Aortic smooth muscle cell (primary cell): Measurements from ENCODE around the gene BICDL2. TPM values are rescaled to one million over a fixed set of nuclear protein-coding genes. Genes with fewer than 3 reads are reported as not detected.

Experiments
- total RNA-seq: library from RNA; depleted of rRNA; stranded (reverse); fragments of >200 nt; gene quantifications from 2 replicates; pipeline ENCODE4 v1.2.3, GENCODE V29; 2014

BICDL2 gene, protein sequence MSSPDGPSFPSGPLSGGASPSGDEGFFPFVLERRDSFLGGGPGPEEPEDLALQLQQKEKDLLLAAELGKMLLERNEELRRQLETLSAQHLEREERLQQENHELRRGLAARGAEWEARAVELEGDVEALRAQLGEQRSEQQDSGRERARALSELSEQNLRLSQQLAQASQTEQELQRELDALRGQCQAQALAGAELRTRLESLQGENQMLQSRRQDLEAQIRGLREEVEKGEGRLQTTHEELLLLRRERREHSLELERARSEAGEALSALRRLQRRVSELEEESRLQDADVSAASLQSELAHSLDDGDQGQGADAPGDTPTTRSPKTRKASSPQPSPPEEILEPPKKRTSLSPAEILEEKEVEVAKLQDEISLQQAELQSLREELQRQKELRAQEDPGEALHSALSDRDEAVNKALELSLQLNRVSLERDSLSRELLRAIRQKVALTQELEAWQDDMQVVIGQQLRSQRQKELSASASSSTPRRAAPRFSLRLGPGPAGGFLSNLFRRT
- 0.13 TPM in 1 of 2 replicates, not detected in the other for total RNA-seq

GRCh38 chr16:3036726-3037315 lies at the start of gene BICDL2:
Gene BICDL2, minus strand, starts transcription at chr16:3036944. Its CDS starts 1,448 bp downstream, at chr16:3035496.

GRCh38 chr16:3065069-3065741 lies 28.5 kb upstream of the BICDL2 start, which contains the start of gene IL32:
Gene IL32, plus strand, starts transcription at chr16:3065640. Its CDS starts 172 bp downstream, at chr16:3065812.

DNA sequence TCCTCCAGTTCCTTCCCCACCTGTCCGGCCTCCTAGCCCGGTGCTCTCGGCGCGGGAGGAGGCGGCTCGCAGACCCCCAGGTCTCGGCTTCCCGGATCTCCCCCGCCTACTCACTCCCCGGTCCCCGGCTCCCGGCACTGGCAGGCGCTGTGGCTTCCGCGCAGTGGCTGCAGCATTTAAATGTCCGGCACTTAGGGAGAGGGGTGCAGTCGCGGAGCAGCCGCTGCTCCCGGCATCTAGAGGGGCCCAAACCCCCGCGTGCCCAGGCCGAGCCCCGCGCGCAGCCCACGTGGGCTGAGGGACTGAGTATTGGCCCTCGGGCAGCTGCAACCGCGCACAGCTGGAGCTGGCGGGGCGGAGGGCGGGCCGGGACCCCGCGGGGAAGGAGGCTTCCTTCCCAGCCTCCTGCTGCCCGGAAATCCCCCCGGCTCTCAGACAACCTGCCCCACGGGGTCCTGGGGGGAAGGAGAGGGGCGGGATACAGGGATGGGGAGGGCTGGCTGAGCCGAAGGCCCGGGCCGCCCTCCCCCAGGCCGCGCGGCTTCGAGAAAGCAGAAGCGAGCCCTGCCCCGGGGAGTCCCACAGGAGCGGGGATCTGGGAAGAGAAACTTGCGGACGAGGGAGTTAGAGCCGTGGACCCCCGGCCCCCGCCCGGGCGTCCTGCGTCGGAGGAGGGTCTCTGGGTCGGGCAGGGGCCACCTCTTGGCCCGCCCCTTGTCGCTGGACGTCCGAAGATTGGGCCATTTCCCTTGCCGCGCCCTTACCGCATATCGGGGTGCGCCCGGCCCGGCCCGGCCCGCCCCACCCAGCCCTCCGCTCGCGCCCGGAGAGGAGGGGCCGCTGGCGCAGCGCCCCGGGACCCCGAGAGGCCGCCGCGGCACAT lies 9.3 kb upstream of the BICDL2 start, which contains the start of gene MMP25:
TSS of gene MMP25 (plus strand) at position 804 of the 883 bp plus-strand sequence. CDS start 357 bp downstream, outside the sequence.

DNA sequence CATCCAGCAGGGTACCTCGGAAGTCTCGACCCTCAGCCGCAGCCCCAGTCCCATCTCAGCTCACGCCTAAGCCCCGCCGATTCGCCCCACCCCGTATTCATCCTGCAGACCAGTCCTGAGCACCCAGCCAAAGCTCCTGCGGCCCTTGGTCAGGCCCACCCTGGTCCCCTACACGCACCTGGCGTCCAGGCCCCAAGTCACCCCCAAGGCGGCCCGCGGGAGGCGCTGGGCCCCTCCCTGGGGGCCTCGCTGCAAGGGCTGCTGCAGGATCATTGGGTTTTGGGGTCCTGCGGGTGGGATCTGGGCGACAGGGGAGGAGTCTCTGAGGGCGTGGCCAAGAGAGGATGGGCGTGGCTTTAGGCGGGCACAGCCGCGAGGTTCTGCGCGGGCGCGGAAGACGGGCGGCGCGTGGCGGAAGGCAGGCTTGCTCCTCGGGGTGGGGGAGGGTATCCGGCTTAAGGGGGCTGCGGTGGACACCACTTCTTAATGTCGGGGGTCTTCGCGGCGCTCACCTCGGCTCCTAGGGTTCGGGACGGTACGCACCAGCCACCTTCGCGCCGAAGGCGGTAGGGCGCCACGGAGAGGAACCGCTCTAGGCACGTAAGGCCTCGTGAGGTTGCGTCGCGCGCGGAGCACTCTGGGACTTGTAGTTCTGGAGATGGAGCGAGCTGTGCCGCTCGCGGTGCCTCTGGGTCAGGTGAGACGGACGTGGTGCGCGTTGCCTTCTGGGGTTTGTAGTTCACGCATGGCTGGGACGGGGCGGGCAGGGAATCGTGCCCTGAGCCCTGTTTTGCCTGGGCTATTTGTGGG lies 12.9 kb downstream of the BICDL2 start, which contains the start of the genes HCFC1R1 and THOC6:
TSS of gene HCFC1R1 (minus strand) at position 274 of the 810 bp plus-strand sequence. CDS start at position 273, 1 bp downstream.
TSS of gene THOC6 (plus strand) at position 367 of the 810 bp plus-strand sequence. CDS start at position 659, 292 bp downstream.

GRCh38 chr16:3020247-3020603 lies 16.5 kb downstream of the BICDL2 start, which contains the start of gene TNFRSF12A:
Gene TNFRSF12A, plus strand, starts transcription at chr16:3020368. Its CDS starts 30 bp downstream, at chr16:3020398.

DNA sequence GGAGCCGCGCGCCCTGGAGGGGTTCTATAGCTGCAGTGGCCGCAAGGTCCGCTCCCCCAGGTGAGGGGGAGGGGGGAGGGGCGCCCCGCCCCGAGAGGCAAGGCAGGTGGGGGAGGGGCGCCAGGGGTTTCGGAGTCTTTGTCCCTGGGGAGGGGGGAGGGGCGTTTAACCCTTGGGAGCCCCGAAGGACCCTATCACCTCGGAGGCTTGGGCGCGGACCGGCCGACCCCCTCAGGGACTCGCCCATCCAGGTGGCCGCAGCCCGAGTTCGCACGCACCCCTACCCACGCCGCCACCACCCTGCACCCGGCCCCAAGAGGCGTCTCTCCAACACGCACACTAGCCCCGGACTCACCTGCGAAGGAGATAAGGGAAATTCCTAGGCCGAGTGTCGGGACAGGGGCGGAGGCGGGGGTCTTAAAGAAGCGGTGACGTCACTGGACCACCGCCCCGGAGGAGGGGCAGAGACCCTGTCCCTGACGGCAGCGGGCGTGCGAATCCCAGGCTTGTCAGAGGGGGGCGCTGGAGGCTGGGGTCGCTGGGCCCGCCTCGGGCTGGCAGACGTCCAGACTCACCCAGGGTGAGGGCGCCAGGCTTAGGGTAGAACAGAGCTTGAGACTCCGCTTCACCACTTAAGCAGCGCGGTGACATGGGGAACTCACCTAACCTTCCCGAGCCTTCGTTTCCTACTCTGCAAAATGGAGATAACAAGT lies 18.8 kb downstream of the BICDL2 start, which contains the start of gene CLDN6:
TSS of gene CLDN6 (minus strand) at position 390 of the 713 bp plus-strand sequence. CDS start 2,162 bp downstream, outside the sequence.

DNA sequence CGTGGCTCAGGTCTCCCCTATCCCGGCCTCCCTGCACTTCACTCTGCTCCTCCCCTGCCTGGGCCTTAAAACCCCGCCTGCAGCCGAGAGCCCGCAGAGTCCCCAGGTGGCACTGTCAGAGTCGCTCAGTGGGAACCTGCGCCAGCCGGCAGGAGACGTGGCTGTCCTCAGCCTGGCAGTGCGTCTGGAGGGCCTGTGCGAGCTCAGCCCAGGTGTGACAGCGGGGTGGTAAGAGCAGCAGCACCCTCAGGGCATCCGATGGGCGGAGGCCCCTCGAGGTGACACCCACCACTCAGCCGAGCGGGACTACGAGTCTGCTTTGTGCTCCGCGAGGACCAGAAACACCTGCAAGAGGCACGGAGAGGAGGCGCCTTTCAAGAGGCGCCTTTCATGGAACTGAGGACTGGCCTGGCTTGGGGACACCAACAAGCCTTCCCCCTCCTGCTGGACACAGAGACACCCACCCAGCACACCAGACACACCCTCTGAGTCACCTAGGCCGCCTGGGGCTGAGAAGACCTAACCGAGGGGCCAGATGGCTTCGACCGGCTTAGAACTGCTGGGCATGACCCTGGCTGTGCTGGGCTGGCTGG lies 23.8 kb downstream of the BICDL2 start, which contains the start of gene CLDN9:
TSS of gene CLDN9 (plus strand) at position 96 of the 593 bp plus-strand sequence. CDS start at position 536, 440 bp downstream.

DNA sequence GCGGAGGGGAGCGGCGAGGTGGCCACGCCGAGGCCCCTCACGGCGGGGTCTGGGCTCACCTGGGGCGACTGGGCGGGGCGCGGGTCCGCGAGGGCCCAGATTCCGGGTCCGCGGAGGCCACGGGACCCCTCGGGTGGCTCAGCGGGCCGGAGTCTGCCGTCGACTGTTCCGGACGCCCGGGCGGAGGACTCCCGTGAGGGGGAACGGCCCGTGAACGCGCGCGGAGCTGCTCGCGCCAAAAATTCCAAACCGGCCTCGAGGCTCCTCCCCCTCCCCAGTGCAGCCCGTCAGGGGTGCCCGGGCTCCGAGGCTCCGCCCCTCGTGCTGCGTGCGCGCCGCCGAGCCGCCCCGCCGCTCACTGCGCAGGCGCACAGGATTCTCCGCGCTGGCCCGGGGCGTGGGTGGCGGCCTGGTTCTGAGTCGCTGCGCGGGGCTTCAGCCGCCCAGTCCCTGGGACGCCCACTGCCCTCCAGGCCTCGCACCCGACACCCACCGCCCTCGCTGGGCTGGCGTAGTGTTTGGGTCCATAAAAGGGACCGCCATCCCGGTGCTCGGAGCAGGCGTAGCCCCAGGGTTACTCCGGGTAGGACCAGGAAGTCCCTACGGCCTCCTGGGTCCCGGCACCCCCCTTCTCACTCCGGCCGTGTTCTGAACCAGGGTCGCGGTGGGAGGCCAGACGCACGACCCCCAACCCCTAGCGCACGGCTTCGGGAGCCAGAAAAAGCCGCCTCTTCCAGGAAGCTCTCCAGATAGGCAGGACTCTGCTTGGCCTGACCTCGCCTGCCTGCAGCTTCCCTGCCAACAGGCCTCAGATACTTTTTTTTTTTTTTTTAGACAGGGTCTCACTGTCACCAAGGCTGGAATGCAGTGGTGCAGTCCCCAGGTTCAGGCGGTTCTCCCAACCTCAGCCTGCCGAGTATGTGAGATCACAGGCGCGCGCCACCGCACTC lies 56.2 kb downstream of the BICDL2 start, which contains the start of gene PKMYT1:
TSS of gene PKMYT1 (minus strand) at position 220 of the 950 bp plus-strand sequence. CDS start 789 bp downstream, outside the sequence.

Other genes with a start within 250 kb of the BICDL2 start
- not detected in 2 replicates for gene PRSS33, start 249.4 kb downstream of the BICDL2 start, total RNA-seq
- gene PRSS41, start 238.5 kb downstream of the BICDL2 start, total RNA-seq, result not detected in 2 replicates
- not detected in 2 replicates for gene PRSS21, start 219.7 kb downstream of the BICDL2 start, total RNA-seq
- 0.25 and 3.7 TPM in 2 replicates for gene ZG16B, start 206.6 kb downstream of the BICDL2 start, total RNA-seq
- not detected in 2 replicates for gene PRSS22, start 178.8 kb downstream of the BICDL2 start, total RNA-seq
- gene FLYWCH2, start 153.7 kb downstream of the BICDL2 start, total RNA-seq, result 56.6 and 63.1 TPM in 2 replicates
- gene FLYWCH1, start 125.0 kb downstream of the BICDL2 start, total RNA-seq, result 35.6 and 38.4 TPM in 2 replicates
- gene KREMEN2, start 72.7 kb downstream of the BICDL2 start, total RNA-seq, result not detected in 2 replicates
- 6.5 and 12.6 TPM in 2 replicates for gene PAQR4, start 67.6 kb downstream of the BICDL2 start, total RNA-seq
- 3.4 and 5.9 TPM in 2 replicates for gene PKMYT1, start 56.5 kb downstream of the BICDL2 start, total RNA-seq
- not detected in 2 replicates for gene CLDN9, start 24.0 kb downstream of the BICDL2 start, total RNA-seq
- not detected in 2 replicates for gene CLDN6, start 18.8 kb downstream of the BICDL2 start, total RNA-seq
- 265 and 335 TPM in 2 replicates for gene TNFRSF12A, start 16.6 kb downstream of the BICDL2 start, total RNA-seq
- gene HCFC1R1, start 13.0 kb downstream of the BICDL2 start, total RNA-seq, result 17.0 and 27.1 TPM in 2 replicates
- 14.1 and 15.0 TPM in 2 replicates for gene THOC6, start 12.9 kb downstream of the BICDL2 start, total RNA-seq
- gene MMP25, start 9.6 kb upstream of the BICDL2 start, total RNA-seq, result not detected in 2 replicates
- 3.4 and 4.4 TPM in 2 replicates for gene IL32, start 28.7 kb upstream of the BICDL2 start, total RNA-seq
- not detected in 2 replicates for gene ZSCAN10, start 62.4 kb upstream of the BICDL2 start, total RNA-seq
- gene ZNF205, start 75.6 kb upstream of the BICDL2 start, total RNA-seq, result 12.6 and 13.6 TPM in 2 replicates
- 3.2 and 5.7 TPM in 2 replicates for gene ZNF213, start 98.1 kb upstream of the BICDL2 start, total RNA-seq
- not detected in 2 replicates for gene OR1F1, start 151.3 kb upstream of the BICDL2 start, total RNA-seq
- gene ZNF200, start 198.2 kb upstream of the BICDL2 start, total RNA-seq, result 6.5 and 8.5 TPM in 2 replicates
- under 0.01 and 0.13 TPM in 2 replicates for gene MEFV, start 219.7 kb upstream of the BICDL2 start, total RNA-seq
- gene ZNF263, start 246.5 kb upstream of the BICDL2 start, total RNA-seq, result 35.3 and 37.9 TPM in 2 replicates